ENCODE data around the gene ZSWIM2. TPM values are rescaled to one million over a fixed set of nuclear protein-coding genes. Genes with fewer than 3 reads are reported as not detected.
"Not testable (repeated sequence)": the region's sequence is repeated elsewhere in the genome, so short reads cannot be mapped to it uniquely, and the experiment has no call there.

Gene ZSWIM2
- total RNA-seq, 1 experiment from 2014 or later, result not detected

GRCh38 chr2:186806591-186806990, 42.4 kb downstream of the ZSWIM2 start:
- in situ Hi-C loops (cut with HindIII; ENCODE audit: low pct_unique_long_range_greater_than_20kb, low sequenced_read_pairs), result no loop called here
- CTCF ChIA-PET, result no interaction called here

DNA sequence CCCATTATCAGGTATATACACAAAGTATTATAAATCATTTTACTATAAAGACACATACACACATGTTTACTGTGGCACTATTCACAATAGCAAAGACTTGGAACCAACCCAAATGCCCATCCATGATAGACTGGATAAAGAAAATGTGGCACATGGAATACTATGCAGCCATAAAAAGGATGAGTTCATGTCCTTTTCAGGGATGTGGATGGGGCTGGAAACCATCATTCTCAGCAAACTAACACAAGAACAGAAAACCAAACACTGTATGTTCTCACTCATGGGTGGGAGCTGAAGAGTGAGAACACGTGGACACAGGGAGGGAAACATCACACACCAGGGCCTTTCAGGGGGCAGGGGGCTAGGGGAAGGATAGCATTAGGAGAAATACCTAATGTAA, 50.4 kb downstream of the ZSWIM2 start:
- BruUV-seq (replicated peaks); DNase-seq (ENCODE audit: low read depth, low spot score); in situ Hi-C loops (cut with HindIII; ENCODE audit: low pct_unique_long_range_greater_than_20kb, low sequenced_read_pairs); H3K36me3 ChIP-seq (ENCODE audit: control insufficient read depth, insufficient read depth, low read length); H3K27ac ChIP-seq (ENCODE audit: low read length); H3K27me3 ChIP-seq (ENCODE audit: control insufficient read depth, insufficient read depth, low read length); H3K4me1 ChIP-seq (ENCODE audit: control insufficient read depth, insufficient read depth, low read length); CTCF ChIA-PET; POLR2A ChIA-PET; H3K4me3 ChIP-seq (ENCODE audit: low read depth in 2 of 2, low read length in 2 of 2); intact Hi-C loops (cut with micrococcal nuclease; ENCODE audit: unreplicated experiment); H3K9me3 ChIP-seq (ENCODE audit: control insufficient read depth, insufficient read depth, low read depth, low read length); ATAC-seq: not testable (repeated sequence)

More at GRCh38 chr2:186806591-186806990, 42.4 kb downstream of the ZSWIM2 start:
- no peak for TF ChIP-seq TCF7L2 (IDR thresholded peaks at IDR 0.05; ENCODE audit: low read depth, low read length)
- TF ChIP-seq, protein P1, sequence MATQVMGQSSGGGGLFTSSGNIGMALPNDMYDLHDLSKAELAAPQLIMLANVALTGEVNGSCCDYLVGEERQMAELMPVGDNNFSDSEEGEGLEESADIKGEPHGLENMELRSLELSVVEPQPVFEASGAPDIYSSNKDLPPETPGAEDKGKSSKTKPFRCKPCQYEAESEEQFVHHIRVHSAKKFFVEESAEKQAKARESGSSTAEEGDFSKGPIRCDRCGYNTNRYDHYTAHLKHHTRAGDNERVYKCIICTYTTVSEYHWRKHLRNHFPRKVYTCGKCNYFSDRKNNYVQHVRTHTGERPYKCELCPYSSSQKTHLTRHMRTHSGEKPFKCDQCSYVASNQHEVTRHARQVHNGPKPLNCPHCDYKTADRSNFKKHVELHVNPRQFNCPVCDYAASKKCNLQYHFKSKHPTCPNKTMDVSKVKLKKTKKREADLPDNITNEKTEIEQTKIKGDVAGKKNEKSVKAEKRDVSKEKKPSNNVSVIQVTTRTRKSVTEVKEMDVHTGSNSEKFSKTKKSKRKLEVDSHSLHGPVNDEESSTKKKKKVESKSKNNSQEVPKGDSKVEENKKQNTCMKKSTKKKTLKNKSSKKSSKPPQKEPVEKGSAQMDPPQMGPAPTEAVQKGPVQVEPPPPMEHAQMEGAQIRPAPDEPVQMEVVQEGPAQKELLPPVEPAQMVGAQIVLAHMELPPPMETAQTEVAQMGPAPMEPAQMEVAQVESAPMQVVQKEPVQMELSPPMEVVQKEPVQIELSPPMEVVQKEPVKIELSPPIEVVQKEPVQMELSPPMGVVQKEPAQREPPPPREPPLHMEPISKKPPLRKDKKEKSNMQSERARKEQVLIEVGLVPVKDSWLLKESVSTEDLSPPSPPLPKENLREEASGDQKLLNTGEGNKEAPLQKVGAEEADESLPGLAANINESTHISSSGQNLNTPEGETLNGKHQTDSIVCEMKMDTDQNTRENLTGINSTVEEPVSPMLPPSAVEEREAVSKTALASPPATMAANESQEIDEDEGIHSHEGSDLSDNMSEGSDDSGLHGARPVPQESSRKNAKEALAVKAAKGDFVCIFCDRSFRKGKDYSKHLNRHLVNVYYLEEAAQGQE (IDR thresholded peaks at IDR 0.05; ENCODE audit: insufficient read depth in 1 of 2, low read depth in 2 of 2, low read length in 1 of 2), result no peak
- no peak for TF ChIP-seq POLR2AphosphoS5 (IDR thresholded peaks at IDR 0.05; ENCODE audit: low read depth, low read length)
- TF ChIP-seq, protein P2, sequence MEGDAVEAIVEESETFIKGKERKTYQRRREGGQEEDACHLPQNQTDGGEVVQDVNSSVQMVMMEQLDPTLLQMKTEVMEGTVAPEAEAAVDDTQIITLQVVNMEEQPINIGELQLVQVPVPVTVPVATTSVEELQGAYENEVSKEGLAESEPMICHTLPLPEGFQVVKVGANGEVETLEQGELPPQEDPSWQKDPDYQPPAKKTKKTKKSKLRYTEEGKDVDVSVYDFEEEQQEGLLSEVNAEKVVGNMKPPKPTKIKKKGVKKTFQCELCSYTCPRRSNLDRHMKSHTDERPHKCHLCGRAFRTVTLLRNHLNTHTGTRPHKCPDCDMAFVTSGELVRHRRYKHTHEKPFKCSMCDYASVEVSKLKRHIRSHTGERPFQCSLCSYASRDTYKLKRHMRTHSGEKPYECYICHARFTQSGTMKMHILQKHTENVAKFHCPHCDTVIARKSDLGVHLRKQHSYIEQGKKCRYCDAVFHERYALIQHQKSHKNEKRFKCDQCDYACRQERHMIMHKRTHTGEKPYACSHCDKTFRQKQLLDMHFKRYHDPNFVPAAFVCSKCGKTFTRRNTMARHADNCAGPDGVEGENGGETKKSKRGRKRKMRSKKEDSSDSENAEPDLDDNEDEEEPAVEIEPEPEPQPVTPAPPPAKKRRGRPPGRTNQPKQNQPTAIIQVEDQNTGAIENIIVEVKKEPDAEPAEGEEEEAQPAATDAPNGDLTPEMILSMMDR (IDR thresholded peaks at IDR 0.05), result no peak
- Histone ChIP-seq H3K4me1 (ENCODE audit: control insufficient read depth, insufficient read depth, low read length) (no peaks in the 10 kb centered on the region), H3K27ac (ENCODE audit: low read length) (no peak overlapping the region), H3K9me3 (ENCODE audit: control insufficient read depth, insufficient read depth, low read depth, low read length) (no peaks in the 10 kb centered on the region), H3K27me3 (ENCODE audit: control insufficient read depth, insufficient read depth, low read length) (no peaks in the 10 kb centered on the region), H3K4me3 (ENCODE audit: low read depth in 2 of 2, low read length in 2 of 2) (no peak overlapping the region), H3K36me3 (ENCODE audit: control insufficient read depth, insufficient read depth, low read length) (no peaks in the 10 kb centered on the region)
- POLR2A ChIA-PET, result no interaction called here
- ATAC-seq, result no peak
- BruUV-seq (replicated peaks), result no TSS peak
- intact Hi-C loops (cut with micrococcal nuclease; ENCODE audit: unreplicated experiment), result no loop called here
- no peak for DNase-seq (ENCODE audit: low read depth, low spot score)

- ChIA-PET CTCF (no interaction called here), POLR2A (no interaction called here)
- H3K27ac ChIP-seq (ENCODE audit: low read length), result no peak overlapping the region
- H3K27me3 ChIP-seq (ENCODE audit: control insufficient read depth, insufficient read depth, low read length), result no peaks in the 10 kb centered on the region
- in situ Hi-C loops (cut with HindIII; ENCODE audit: low pct_unique_long_range_greater_than_20kb, low sequenced_read_pairs) (no loop called here), intact Hi-C loops (cut with micrococcal nuclease; ENCODE audit: unreplicated experiment) (no loop called here)
- H3K4me1 ChIP-seq (ENCODE audit: control insufficient read depth, insufficient read depth, low read length), result no peaks in the 10 kb centered on the region
- no peak for TF ChIP-seq TCF7L2 (IDR thresholded peaks at IDR 0.05; ENCODE audit: low read depth, low read length)
- TF ChIP-seq, protein P1 (IDR thresholded peaks at IDR 0.05; ENCODE audit: insufficient read depth in 1 of 2, low read depth in 2 of 2, low read length in 1 of 2), result no peak
- TF ChIP-seq POLR2AphosphoS5 (IDR thresholded peaks at IDR 0.05; ENCODE audit: low read depth, low read length), result no peak
- TF ChIP-seq, protein P2 (IDR thresholded peaks at IDR 0.05), result no peak
- no peak for TF ChIP-seq SIN3A (IDR thresholded peaks at IDR 0.05; ENCODE audit: borderline replicate concordance, insufficient read depth, low read depth, low read length)
- DNase-seq (ENCODE audit: low read depth, low spot score) (no peak), ATAC-seq (no peak)
- no peaks in the 10 kb centered on the region for H3K36me3 ChIP-seq (ENCODE audit: control insufficient read depth, insufficient read depth, low read length)
- H3K9me3 ChIP-seq (ENCODE audit: control insufficient read depth, insufficient read depth, low read depth, low read length), result peaks cover 4% of the 10 kb centered on the region; the same call in 1 of the 2 replicates
- no TSS peak for BruUV-seq (replicated peaks)
- no peak overlapping the region for H3K4me3 ChIP-seq (ENCODE audit: low read depth in 2 of 2, low read length in 2 of 2)
Measured at GRCh38 chr2:186784930-186785329, 64.0 kb downstream of the ZSWIM2 start.

Measured in Panc1 (cell line).